Liver (tissue), 9 donors: ENCODE data around the gene RSRC1. TPM values are rescaled to one million over a fixed set of nuclear protein-coding genes. Genes with fewer than 3 reads are reported as not detected.

Experiments
- DNase-seq: peaks from one replicate; pipeline ENCODE4 v3.0.0-alpha.2; 2017; ENCODE audit warnings: low spot score
- H3K27ac ChIP-seq, 2 donors: one replicate each; pipeline ENCODE4 v1.7.0; 2013; ENCODE audit warnings: inconsistent platforms in 2 of 2, low read length in 2 of 2, control low read depth in 1 of 2, low read depth in 1 of 2, mild to moderate bottlenecking in 1 of 2
- H3K27me3 ChIP-seq, 4 donors: one replicate each; pipeline versions ENCODE4 v1.6.1 to v1.7.0; 2013; ENCODE audit warnings: low read length in 3 of 4, inconsistent platforms in 1 of 4, mild to moderate bottlenecking in 1 of 4, moderate library complexity in 1 of 4; ENCODE audit not compliant: control insufficient read depth in 4 of 4, insufficient read depth in 4 of 4
- H3K36me3 ChIP-seq, 4 donors: one replicate each; pipeline versions ENCODE4 v1.6.1 to v1.7.0; 2013; ENCODE audit warnings: low read length in 3 of 4, mild to moderate bottlenecking in 3 of 4, low read depth in 1 of 4, moderate library complexity in 1 of 4; ENCODE audit not compliant: control insufficient read depth in 4 of 4, insufficient read depth in 3 of 4
- H3K4me1 ChIP-seq, 4 donors: one replicate each; pipeline versions ENCODE4 v1.6.1 to v1.7.0; 2013; ENCODE audit warnings: low read length in 3 of 4, mild to moderate bottlenecking in 3 of 4, moderate library complexity in 1 of 4; ENCODE audit not compliant: control insufficient read depth in 4 of 4, insufficient read depth in 4 of 4
- H3K4me3 ChIP-seq, 3 donors: one replicate each; pipeline versions ENCODE4 v1.6.1 to v1.7.0; 2013; ENCODE audit warnings: low read length in 3 of 3, control low read depth in 1 of 3, low read depth in 1 of 3, mild to moderate bottlenecking in 1 of 3
- H3K9ac ChIP-seq, 2 donors: one replicate each; pipeline ENCODE4 v1.7.0; 2013; ENCODE audit warnings: low read length in 2 of 2, mild to moderate bottlenecking in 2 of 2, moderate library complexity in 2 of 2, control low read depth in 1 of 2, low read depth in 1 of 2
- H3K9me3 ChIP-seq, 4 donors: one replicate each; pipeline versions ENCODE4 v1.6.1 to v1.7.0; 2013; ENCODE audit warnings: low read length in 3 of 4; ENCODE audit not compliant: control insufficient read depth in 4 of 4
- FOXA1 ChIP-seq: IDR thresholded peaks from 2 replicates; pipeline ENCODE4 v1.6.1; 2016; ENCODE audit warnings: antibody characterized with exemption
- HNF4A ChIP-seq, 2 donors: conservative IDR thresholded peaks; 2 replicates each; pipeline ENCODE4 v1.6.1; 2016; ENCODE audit warnings: antibody characterized with exemption in 2 of 2, mild to moderate bottlenecking in 2 of 2
- JUND ChIP-seq, 2 donors: IDR thresholded peaks; 2 replicates each; pipeline ENCODE4 v1.6.1; 2016; ENCODE audit warnings: antibody characterized with exemption in 2 of 2
- NR2F2 ChIP-seq: IDR thresholded peaks from 2 replicates; pipeline ENCODE4 v1.6.1; 2016; ENCODE audit warnings: antibody characterized with exemption
- REST ChIP-seq: IDR thresholded peaks from 2 replicates; pipeline ENCODE4 v1.6.1; 2016; ENCODE audit warnings: antibody characterized with exemption, mild to moderate bottlenecking
- RXRA ChIP-seq, 2 donors: IDR thresholded peaks; 2 replicates each; pipeline ENCODE4 v1.6.1; 2017 to 2018; ENCODE audit warnings: antibody characterized with exemption in 2 of 2, mild to moderate bottlenecking in 1 of 2
- SP1 ChIP-seq: IDR thresholded peaks from 2 replicates; pipeline ENCODE4 v1.6.1; 2018; ENCODE audit warnings: antibody characterized with exemption, mild to moderate bottlenecking
- TAF1 ChIP-seq: conservative IDR thresholded peaks from 2 replicates; pipeline ENCODE4 v1.6.1; 2016; ENCODE audit warnings: antibody characterized with exemption, mild to moderate bottlenecking
- YY1 ChIP-seq: IDR thresholded peaks from 2 replicates; pipeline ENCODE4 v1.6.1; 2016; ENCODE audit warnings: antibody characterized with exemption, mild to moderate bottlenecking
- WGBS: extraction: QIAGEN DNeasy Blood & Tissue Kit; methylation state at CpG from one replicate; pipeline ENCODE4 v1.1.7; 2013; 5-methylcytosine and 5-hydroxymethylcytosine counted together
- polyA plus RNA-seq, 2 donors: library from polyadenylated mRNA; stranded (reverse) in 1 of 2; unstranded in 1 of 2; fragments of 200-250 nt in 1 of 2; fragments of >200 nt in 1 of 2; fragmentation: Nextera tagmentation in 1 of 2; extraction: Ambion mirVana in 1 of 2; gene quantifications; one replicate each; pipeline versions ENCODE4 v1.2.1 to v1.2.3, GENCODE V29; 2013 to 2015
- total RNA-seq, 2 donors: library from RNA; depleted of rRNA; stranded (reverse); fragments of >200 nt; gene quantifications; one replicate each; pipeline ENCODE4 v1.2.3, GENCODE V29; 2014
- TF ChIP-seq, protein P1 (sequence below): IDR thresholded peaks from 2 replicates; pipeline ENCODE4 v1.6.1; 2016; ENCODE audit warnings: antibody characterized with exemption
- TF ChIP-seq, protein P2 (sequence below): IDR thresholded peaks from 2 replicates; pipeline ENCODE4 v1.6.1; 2016; ENCODE audit warnings: antibody characterized with exemption
- TF ChIP-seq, protein P3 (sequence below): IDR thresholded peaks from 2 replicates; pipeline ENCODE4 v1.6.1; 2016; ENCODE audit warnings: antibody characterized with exemption
- donor health status: healthy.
- donor health status: healthy.
- donor health status: healthy.
- donor health status: healthy.
- donor health status: healthy.

RSRC1 gene
- total and polyA plus RNA-seq, 4 donors = 7.2 to 30.3 (median 20.7) TPM

- TF ChIP-seq RXRA (IDR thresholded peaks at IDR 0.05) = no peak
These were observed 56.3 kb downstream of the RSRC1 start (continued) for GRCh38 chr3:158166223-158166622.

DNA sequence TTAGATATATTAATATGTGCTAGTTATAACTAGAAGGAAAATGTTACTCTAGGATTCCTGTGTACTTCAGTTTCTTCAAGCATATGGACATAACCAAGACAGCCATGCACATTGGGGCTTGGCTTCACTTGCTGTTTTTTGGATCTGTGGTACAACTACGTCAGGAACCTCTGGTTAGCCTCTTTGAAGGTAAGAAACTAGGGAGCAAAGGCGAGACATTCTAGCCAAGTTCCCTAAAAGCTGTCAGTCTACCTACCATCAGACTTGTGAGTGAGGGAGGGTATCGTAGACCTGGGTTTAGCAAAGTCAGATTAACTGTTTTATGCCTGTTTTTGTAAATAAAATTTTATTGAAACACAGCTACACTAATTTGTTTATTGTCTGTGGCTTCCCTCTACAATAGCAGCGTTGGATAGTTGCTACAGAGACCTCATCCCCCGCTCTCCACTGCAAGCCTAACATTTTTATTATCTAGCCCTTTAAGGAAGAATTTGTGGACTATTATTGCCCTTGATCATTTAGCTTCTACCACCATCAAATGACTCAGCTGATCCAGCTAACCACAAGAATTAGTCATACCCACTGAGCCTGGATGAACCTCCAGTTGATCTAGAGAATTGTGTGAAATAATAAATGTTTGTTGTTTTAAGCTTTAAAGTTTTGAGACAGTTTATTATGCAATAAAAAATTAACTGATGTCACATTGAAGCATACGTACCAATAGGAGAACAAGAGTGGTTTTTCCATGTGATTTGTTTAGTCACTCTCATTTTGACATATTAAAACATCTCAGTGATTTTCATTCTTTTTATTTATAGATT is 58.1 kb downstream of the RSRC1 start:
- 88% methylated on average over 6 of the region's 6 CpGs for WGBS
- Histone ChIP-seq H3K4me1 (no peaks in the 10 kb centered on the region), H3K4me3 (no peak overlapping the region), H3K9me3 (no peaks in the 10 kb centered on the region), H3K9ac (no peak overlapping the region), H3K36me3 (no peaks in the 10 kb centered on the region), H3K27me3 (no peaks in the 10 kb centered on the region), H3K27ac (no peak overlapping the region)
- TF ChIP-seq REST (no peak), JUND (IDR thresholded peaks at IDR 0.05) (no peak), FOXA1 (no peak), NR2F2 (no peak), SP1 (no peak), TAF1 (no peak), YY1 (no peak), RXRA (IDR thresholded peaks at IDR 0.05) (no peak), HNF4A (conservative IDR thresholded peaks at IDR 0.05) (no peak)
- TF ChIP-seq, protein P1, sequence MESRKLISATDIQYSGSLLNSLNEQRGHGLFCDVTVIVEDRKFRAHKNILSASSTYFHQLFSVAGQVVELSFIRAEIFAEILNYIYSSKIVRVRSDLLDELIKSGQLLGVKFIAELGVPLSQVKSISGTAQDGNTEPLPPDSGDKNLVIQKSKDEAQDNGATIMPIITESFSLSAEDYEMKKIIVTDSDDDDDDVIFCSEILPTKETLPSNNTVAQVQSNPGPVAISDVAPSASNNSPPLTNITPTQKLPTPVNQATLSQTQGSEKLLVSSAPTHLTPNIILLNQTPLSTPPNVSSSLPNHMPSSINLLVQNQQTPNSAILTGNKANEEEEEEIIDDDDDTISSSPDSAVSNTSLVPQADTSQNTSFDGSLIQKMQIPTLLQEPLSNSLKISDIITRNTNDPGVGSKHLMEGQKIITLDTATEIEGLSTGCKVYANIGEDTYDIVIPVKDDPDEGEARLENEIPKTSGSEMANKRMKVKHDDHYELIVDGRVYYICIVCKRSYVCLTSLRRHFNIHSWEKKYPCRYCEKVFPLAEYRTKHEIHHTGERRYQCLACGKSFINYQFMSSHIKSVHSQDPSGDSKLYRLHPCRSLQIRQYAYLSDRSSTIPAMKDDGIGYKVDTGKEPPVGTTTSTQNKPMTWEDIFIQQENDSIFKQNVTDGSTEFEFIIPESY = no peak
- TF ChIP-seq, protein P2, sequence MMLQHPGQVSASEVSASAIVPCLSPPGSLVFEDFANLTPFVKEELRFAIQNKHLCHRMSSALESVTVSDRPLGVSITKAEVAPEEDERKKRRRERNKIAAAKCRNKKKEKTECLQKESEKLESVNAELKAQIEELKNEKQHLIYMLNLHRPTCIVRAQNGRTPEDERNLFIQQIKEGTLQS = no peak
- TF ChIP-seq, protein P3, sequence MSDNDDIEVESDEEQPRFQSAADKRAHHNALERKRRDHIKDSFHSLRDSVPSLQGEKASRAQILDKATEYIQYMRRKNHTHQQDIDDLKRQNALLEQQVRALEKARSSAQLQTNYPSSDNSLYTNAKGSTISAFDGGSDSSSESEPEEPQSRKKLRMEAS = no peak
- DNase-seq = no peak

GRCh38 chr3:158169091-158169491 is 59.2 kb downstream of the RSRC1 start:
- Histone ChIP-seq H3K27ac (no peak overlapping the region), H3K9me3 (no peaks in the 10 kb centered on the region), H3K4me3 (no peak overlapping the region), H3K36me3 (no peaks in the 10 kb centered on the region), H3K4me1 (no peaks in the 10 kb centered on the region), H3K27me3 (no peaks in the 10 kb centered on the region), H3K9ac (no peak overlapping the region)
- DNase-seq = no peak
- no peak for TF ChIP-seq SP1
- WGBS = 90% methylated on average over 2 of the region's 2 CpGs
